HCT116 (cell line): ENCODE data around the gene CHST3. TPM values are rescaled to one million over a fixed set of nuclear protein-coding genes. Genes with fewer than 3 reads are reported as not detected.

ENCODE experiments used
- ATAC-seq: fragments of 200-7000 bp; cut with Tn5 transposase; 2 replicates; pipeline ENCODE4 v1.9.1; 2020; ENCODE audit warnings: mild to moderate bottlenecking, moderate library complexity
- BruUV-seq: library from RNA; stranded (reverse); fragments of 400-500 nt; replicated peaks from 2 replicates; lab custom pipeline; 2021; lab: Mats Ljungman, UMichigan
- CTCF ChIA-PET: fragments of 300-600 bp; sonication (Branson Sonifier 250); formaldehyde crosslinking; loops from one replicate; lab custom pipeline; 2021; ENCODE audit warnings: antibody characterized with exemption; lab: Charles Lee
- POLR2A ChIA-PET: fragments of 300-600, 350-600 bp; sonication (Branson Sonifier 250); formaldehyde crosslinking; loops from one replicate; lab custom pipeline; 2021; ENCODE audit warnings: antibody characterized with exemption; lab: Charles Lee
- RAD21 ChIA-PET, 2 experiments: fragments of 300-600 bp; sonication (Branson Sonifier 250); formaldehyde crosslinking; loops; one replicate each; lab custom pipeline; 2023; ENCODE audit warnings: low total read pairs in 2 of 2; ENCODE audit not compliant: uncharacterized antibody in 2 of 2, unreplicated experiment in 2 of 2, low non-redundant PET in 1 of 2; lab: Charles Lee
- DNase-seq: peaks from one replicate; pipeline ENCODE4 v3.0.0-alpha.2; 2010; ENCODE audit warnings: low read depth, low spot score
- H2AFZ ChIP-seq: fragments of 200-600 bp; shearing (Covaris generic), sonication (generic); 2 replicates; pipeline ENCODE4 v1.6.1; 2017; ENCODE audit warnings: low read depth, mixed run types, mixed read lengths, antibody characterized with exemption, low read length; ENCODE audit not compliant: poor library complexity, severe bottlenecking
- H3K27ac ChIP-seq: 2 replicates; pipeline ENCODE4 v1.5.1; 2012; ENCODE audit warnings: low read depth, low read length
- H3K27me3 ChIP-seq: fragments of 200-600 bp; sonication (generic); 2 replicates; pipeline ENCODE4 v1.6.1; 2016; ENCODE audit warnings: mixed run types, low read length, mixed read lengths; ENCODE audit not compliant: insufficient read depth
- H3K36me3 ChIP-seq, 2 experiments: fragments of 200-500 bp in 1 of 2; fragments of 200-600 bp in 1 of 2; sonication (Bioruptor generic) in 1 of 2; sonication (generic) in 1 of 2; 2 replicates each; pipeline versions ENCODE4 v1.5.1 to v1.6.1; 2014 to 2016; ENCODE audit warnings: low read length in 2 of 2, inconsistent platforms in 1 of 2, mixed read lengths in 1 of 2, mixed run types in 1 of 2; ENCODE audit not compliant: insufficient read depth in 2 of 2, control insufficient read depth in 1 of 2
- H3K4me1 ChIP-seq, 2 experiments: fragments of 200-600 bp in 1 of 2; sonication (generic) in 1 of 2; 2 replicates each; pipeline versions ENCODE4 v1.5.1 to v1.6.1; 2012 to 2017; ENCODE audit warnings: low read length in 2 of 2, inconsistent platforms in 1 of 2, mild to moderate bottlenecking in 1 of 2, mixed read lengths in 1 of 2, mixed run types in 1 of 2, moderate library complexity in 1 of 2; ENCODE audit not compliant: insufficient read depth in 2 of 2, control insufficient read depth in 1 of 2
- H3K4me2 ChIP-seq: fragments of 200-600 bp; sonication (generic); 2 replicates; pipeline ENCODE4 v1.6.1; 2017; ENCODE audit warnings: mixed run types, low read length, mixed read lengths
- H3K4me3 ChIP-seq, 2 experiments: fragments of 200-600 bp in 1 of 2; sonication (generic) in 1 of 2; replicated peaks in 1 of 2; 2 replicates each; pipeline ENCODE4 v1.5.1; 2011 to 2016; ENCODE audit warnings: low read length in 2 of 2, control low read depth in 1 of 2, low read depth in 1 of 2, mild to moderate bottlenecking in 1 of 2, mixed read lengths in 1 of 2, mixed run types in 1 of 2
- H3K79me2 ChIP-seq: fragments of 200-600 bp; sonication (generic); 2 replicates; pipeline ENCODE4 v1.6.1; 2017; ENCODE audit warnings: mild to moderate bottlenecking, mixed run types, low read length, moderate library complexity, mixed read lengths; ENCODE audit not compliant: insufficient read depth
- H3K9ac ChIP-seq: fragments of 200-600 bp; sonication (generic); 2 replicates; pipeline ENCODE4 v1.6.1; 2016; ENCODE audit warnings: low read length, mixed read lengths
- H3K9me2 ChIP-seq: fragments of 200-600 bp; sonication (generic), shearing (Covaris generic); 2 replicates; pipeline ENCODE4 v1.6.1; 2017; ENCODE audit warnings: mixed run types, mild to moderate bottlenecking, moderate library complexity; ENCODE audit not compliant: insufficient read depth
- H3K9me3 ChIP-seq, 2 experiments: fragments of 200-500 bp in 1 of 2; fragments of 200-600 bp in 1 of 2; sonication (Bioruptor generic) in 1 of 2; sonication (generic) in 1 of 2; 2 replicates each; pipeline ENCODE4 v1.6.1; 2014 to 2017; ENCODE audit warnings: low read length in 2 of 2, mixed read lengths in 2 of 2, inconsistent platforms in 1 of 2, low read depth in 1 of 2, mild to moderate bottlenecking in 1 of 2, mixed run types in 1 of 2, moderate library complexity in 1 of 2; ENCODE audit not compliant: control insufficient read depth in 1 of 2, insufficient read depth in 1 of 2
- H4K20me1 ChIP-seq: fragments of 200-600 bp; sonication (generic), shearing (Covaris generic); 2 replicates; pipeline ENCODE4 v1.6.1; 2017; ENCODE audit warnings: mixed run types, mild to moderate bottlenecking, moderate library complexity; ENCODE audit not compliant: insufficient read depth
- CEBPB ChIP-seq: IDR thresholded peaks from 2 replicates; pipeline ENCODE4 v1.6.1; 2012; ENCODE audit warnings: low read depth
- ELF1 ChIP-seq: IDR thresholded peaks from 2 replicates; pipeline ENCODE4 v1.6.1; 2012; ENCODE audit warnings: low read depth, borderline replicate concordance
- JUND ChIP-seq: IDR thresholded peaks from 2 replicates; pipeline ENCODE4 v1.6.1; 2012
- SRF ChIP-seq: IDR thresholded peaks from 2 replicates; pipeline ENCODE4 v1.6.1; 2012; ENCODE audit warnings: low read depth
- YY1 ChIP-seq: IDR thresholded peaks from 2 replicates; pipeline ENCODE4 v1.6.1; 2011; ENCODE audit warnings: low read length, low read depth, moderate library complexity, mild to moderate bottlenecking; ENCODE audit not compliant: insufficient replicate concordance; ENCODE audit errors: extremely low read depth
- intact Hi-C: fragments of 100-400 bp; cut with micrococcal nuclease; formaldehyde crosslinking; loops from 2 replicates; pipeline ENCODE4 v1.10.0; 2022
- total RNA-seq: library from RNA; stranded (reverse); gene quantifications from one replicate; pipeline ENCODE4 v1.2.1, GENCODE V29; 2021; ENCODE audit not compliant: unreplicated experiment
- TF ChIP-seq, protein P1 (sequence below), 3 experiments: fragments of 200-600 bp in 1 of 3; sonication (generic) in 1 of 3; IDR thresholded peaks in 2 of 3; conservative IDR thresholded peaks in 1 of 3; 2 replicates each; pipeline ENCODE4 v1.5.1; 2012 to 2017; ENCODE audit warnings: low read depth in 2 of 3, low read length in 2 of 3, antibody characterized with exemption in 1 of 3, borderline replicate concordance in 1 of 3, control low read depth in 1 of 3, mild to moderate bottlenecking in 1 of 3, mixed read lengths in 1 of 3, mixed run types in 1 of 3, moderate library complexity in 1 of 3; ENCODE audit not compliant: insufficient read depth in 1 of 3

CHST3 gene
- total RNA-seq, 1 experiment from 2014 or later = 10.6 TPM

DNA sequence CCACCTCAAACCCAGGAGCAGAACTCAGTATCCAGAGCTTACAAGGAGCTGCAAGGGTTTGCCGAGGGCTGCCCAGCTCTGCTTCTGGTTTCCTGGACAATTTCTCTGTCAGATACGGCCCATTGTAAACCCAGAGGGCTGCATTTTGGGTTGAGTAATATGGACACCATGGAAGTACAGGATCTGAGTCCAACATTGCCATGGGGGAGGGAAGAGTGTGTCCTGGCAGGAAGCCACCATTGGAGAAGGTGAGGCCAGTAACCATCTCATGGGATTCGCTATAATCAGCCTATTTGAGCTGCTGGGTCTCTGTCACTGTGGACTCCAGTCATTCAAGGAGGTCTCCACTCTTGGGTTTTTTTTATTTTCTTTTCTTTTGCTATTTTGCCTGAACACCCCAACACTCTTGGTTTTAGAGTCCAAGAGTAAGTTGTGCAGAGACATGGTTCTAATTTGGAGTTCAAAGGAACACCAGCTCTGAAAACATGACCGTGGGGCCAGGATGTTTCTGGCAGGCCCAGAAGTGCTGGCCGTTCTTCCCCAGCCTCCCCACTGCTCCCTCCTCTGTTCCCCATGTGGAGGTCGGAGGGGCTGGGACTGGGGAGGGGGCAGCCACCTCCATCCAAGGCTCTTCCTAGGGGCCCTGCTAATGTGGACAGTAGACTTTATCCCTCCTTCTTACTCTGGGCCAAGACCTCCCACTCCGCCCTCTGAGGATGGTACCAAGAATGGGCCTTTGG lies 46.2 kb downstream of the CHST3 start:
- ATAC-seq (no peak), DNase-seq (no peak)
- no peak overlapping the region for H3K27ac ChIP-seq
- H4K20me1 ChIP-seq = no peaks in the 10 kb centered on the region
- H3K9me2 ChIP-seq = no peaks in the 10 kb centered on the region
- no peaks in the 10 kb centered on the region for H3K27me3 ChIP-seq
- H3K79me2 ChIP-seq = no peaks in the 10 kb centered on the region
- H3K4me3 ChIP-seq = no peak overlapping the region
- H3K36me3 ChIP-seq = peaks cover 2 to 7% of the 10 kb centered on the region in 2 experiments; a peak in 3 of 4 replicates
- CTCF ChIA-PET = no interaction called here
- no peak overlapping the region for H2AFZ ChIP-seq
- BruUV-seq = no TSS peak
- H3K4me1 ChIP-seq = no peaks in the 10 kb centered on the region
- H3K9me3 ChIP-seq = no peaks in the 10 kb centered on the region
- POLR2A ChIA-PET = no interaction called here
- intact Hi-C loops = no loop called here
- TF ChIP-seq SRF (no peak), JUND (no peak)
- TF ChIP-seq, all 23 proteins: peak for 0
- Histone ChIP-seq H3K9ac (no peak overlapping the region), H3K4me2 (no peak overlapping the region)
- RAD21 ChIA-PET = no interaction called here

DNA sequence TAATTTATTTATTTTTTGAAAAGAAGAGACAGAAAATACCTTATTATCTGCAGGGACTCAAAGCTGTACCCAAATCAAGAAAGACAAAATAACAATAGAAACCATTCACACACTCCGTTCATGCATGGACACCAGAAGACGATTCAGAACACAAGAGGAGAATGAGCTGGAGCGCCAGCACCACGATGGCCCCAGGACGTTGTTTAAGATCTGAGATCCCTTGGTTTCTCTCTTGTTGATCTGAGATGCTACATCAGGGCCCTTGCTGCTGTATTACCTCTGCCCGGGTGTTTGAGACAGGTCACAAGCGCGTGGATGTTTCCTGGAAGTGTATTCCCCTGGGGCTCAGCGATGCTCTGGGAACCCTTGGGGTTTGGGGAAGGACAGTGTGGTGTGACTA lies 46.8 kb downstream of the CHST3 start:
- Histone ChIP-seq H3K4me1 (no peaks in the 10 kb centered on the region), H2AFZ (no peak overlapping the region), H3K9me2 (no peaks in the 10 kb centered on the region), H3K27ac (no peak overlapping the region), H3K4me2 (no peak overlapping the region), H3K4me3 (no peak overlapping the region), H3K9me3 (no peaks in the 10 kb centered on the region), H3K27me3 (no peaks in the 10 kb centered on the region), H4K20me1 (no peaks in the 10 kb centered on the region), H3K36me3 (peaks cover 2 to 7% of the 10 kb centered on the region in 2 experiments; a peak in 3 of 4 replicates), H3K9ac (no peak overlapping the region), H3K79me2 (no peaks in the 10 kb centered on the region)
- TF ChIP-seq, protein P1, sequence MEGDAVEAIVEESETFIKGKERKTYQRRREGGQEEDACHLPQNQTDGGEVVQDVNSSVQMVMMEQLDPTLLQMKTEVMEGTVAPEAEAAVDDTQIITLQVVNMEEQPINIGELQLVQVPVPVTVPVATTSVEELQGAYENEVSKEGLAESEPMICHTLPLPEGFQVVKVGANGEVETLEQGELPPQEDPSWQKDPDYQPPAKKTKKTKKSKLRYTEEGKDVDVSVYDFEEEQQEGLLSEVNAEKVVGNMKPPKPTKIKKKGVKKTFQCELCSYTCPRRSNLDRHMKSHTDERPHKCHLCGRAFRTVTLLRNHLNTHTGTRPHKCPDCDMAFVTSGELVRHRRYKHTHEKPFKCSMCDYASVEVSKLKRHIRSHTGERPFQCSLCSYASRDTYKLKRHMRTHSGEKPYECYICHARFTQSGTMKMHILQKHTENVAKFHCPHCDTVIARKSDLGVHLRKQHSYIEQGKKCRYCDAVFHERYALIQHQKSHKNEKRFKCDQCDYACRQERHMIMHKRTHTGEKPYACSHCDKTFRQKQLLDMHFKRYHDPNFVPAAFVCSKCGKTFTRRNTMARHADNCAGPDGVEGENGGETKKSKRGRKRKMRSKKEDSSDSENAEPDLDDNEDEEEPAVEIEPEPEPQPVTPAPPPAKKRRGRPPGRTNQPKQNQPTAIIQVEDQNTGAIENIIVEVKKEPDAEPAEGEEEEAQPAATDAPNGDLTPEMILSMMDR (IDR thresholded peaks at IDR 0.05 in 2 of 3, conservative IDR thresholded peaks at IDR 0.05 in 1 of 3; ENCODE audit: borderline replicate concordance in 1 of 3, insufficient read depth in 1 of 3, low read depth in 2 of 3, low read length in 2 of 3) = no peak
- TF ChIP-seq YY1 = no peak
- TF ChIP-seq ELF1 = no peak
- TF ChIP-seq CEBPB = no peak
- intact Hi-C loops = no loop called here
- DNase-seq = no peak
- BruUV-seq = no TSS peak
- no peak for ATAC-seq
- ChIA-PET CTCF (no interaction called here), RAD21 (no interaction called here), POLR2A (no interaction called here)
